GM19397 (cell line): ENCODE data around the gene MAP4K3.
"Not testable (repeated sequence)": the region's sequence is repeated elsewhere in the genome, so short reads cannot be mapped to it uniquely, and the experiment has no call there.

ENCODE experiments used
- ATAC-seq: cut with Tn5 transposase; IDR thresholded peaks from one replicate; pipeline ENCODE4 v1.9.1; 2021; ENCODE audit warnings: mild to moderate bottlenecking, moderate library complexity; ENCODE audit not compliant: unreplicated experiment

MAP4K3 gene

DNA sequence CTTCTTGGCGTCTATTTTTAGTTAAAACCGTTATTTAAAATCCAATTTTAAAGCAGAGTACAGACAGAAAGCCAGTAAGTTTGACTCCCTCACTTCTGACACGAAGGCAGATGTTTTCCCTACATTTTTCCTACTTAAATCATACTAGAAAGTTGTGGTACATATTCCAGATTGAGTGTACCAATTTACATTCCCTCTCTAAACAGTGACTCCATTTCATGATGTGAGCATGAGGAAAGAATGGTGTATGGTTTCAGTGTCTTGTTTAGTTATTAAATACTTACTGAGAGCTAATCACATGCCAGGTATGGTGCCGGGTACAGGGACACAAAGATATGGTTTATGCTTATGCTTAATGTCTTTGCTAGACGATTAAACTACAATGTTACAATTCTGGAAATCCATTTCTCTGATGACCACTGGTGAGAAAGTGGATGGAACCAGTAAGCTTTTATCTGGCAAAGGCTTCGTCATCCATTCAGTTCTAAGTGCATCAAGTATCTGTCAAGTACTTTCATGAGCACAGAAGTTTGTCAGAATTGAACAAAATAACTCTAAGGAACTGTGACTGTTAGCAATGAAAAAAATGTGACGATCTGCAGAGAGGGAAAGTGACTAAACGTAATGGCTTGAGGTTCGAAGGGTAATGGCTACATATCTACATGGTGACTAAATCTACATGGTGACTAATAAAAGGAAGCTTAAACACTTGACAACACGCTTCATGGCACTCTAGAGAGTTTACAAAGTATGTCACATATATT is 25.7 kb downstream of the MAP4K3 start:
- no peak for ATAC-seq

- ATAC-seq = no peak
These were observed 27.2 kb downstream of the MAP4K3 start for GRCh38 chr2:39409697-39410389.

DNA sequence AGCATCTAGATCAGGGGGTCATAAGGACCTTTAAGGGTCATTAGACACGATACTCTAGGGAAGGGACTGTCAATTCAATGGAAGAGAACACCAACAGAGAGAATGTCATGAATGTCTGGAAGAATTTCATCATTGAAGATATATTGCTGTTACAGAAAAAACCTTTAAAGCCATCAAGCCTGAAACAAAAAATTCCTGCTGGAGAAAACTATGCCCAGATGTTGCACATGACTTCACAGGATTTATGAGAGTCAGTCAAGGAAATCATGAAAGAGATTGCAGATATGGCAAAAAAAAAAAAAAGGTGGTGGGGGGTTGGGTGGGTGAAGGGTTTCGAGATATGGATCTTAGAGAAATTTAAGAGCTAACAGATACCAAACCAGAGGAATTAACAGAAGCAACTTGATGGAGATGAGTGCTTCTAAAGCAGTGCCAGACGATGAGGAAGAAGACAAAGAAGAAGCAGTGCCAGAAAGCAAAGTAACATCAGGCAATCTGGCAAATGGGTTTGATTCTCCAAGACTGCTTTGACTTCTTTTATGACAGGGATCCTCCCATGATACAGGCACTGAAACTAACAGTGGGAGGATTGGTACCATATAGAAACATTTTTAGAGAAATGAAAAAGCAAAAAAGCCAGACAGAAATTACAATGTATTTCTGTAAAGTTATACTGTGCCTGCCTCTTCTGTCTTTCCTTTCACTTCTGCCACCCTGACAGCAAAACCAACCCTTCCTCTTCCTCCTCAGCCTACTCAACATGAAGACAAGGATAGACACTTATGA is 28.5 kb downstream of the MAP4K3 start:
- no peak for ATAC-seq

- ATAC-seq = no peak
These were observed 29.4 kb downstream of the MAP4K3 start for GRCh38 chr2:39407516-39408296.

GRCh38 chr2:39405364-39405763 is 31.7 kb downstream of the MAP4K3 start:
- no peak for ATAC-seq

GRCh38 chr2:39403311-39403710 is 33.8 kb downstream of the MAP4K3 start:
- no peak for ATAC-seq

DNA sequence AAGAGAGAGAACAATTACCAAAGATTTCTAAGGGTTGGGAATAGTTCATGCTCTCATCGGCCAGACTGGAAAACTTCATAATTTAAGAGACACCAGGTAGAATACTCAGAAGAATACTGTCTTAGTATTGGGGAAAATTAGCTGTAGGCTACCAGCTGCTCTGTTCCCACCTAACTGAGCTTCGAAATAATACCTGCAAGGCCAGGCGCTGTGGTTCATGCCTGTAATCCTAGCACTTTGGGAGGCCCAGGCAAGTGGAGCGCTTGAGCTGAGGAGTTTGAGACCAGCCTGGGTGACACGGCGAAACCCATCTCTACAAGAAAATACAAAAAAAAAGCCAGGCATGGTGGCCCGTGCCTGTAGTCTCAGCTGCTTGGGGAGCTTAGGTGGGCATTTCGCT is 35.8 kb downstream of the MAP4K3 start:
- ATAC-seq = no peak

DNA sequence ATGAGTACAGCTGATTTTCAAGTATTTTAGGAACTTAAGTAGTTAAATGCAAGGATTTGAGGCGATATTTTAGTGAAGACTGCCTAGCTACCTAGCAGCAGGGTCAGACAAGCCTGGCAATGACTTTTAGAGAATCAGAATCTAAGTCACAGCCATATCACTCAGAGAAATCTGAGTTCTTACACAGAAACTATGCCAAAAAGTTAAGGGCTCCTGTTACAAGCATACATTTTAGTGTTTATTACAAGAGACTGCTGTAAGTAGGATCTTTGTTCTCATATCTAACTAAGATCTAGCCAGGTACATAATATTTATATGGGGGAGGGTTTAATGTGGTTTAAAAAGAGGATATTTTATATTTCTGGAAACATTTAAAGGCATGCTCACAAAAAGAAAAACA is 37.5 kb downstream of the MAP4K3 start:
- no peak for ATAC-seq

- no peak for ATAC-seq
These were observed 41.8 kb downstream of the MAP4K3 start for GRCh38 chr2:39395313-39395712.

- no peak for ATAC-seq
These were observed 42.5 kb downstream of the MAP4K3 start for GRCh38 chr2:39394516-39394961.

DNA sequence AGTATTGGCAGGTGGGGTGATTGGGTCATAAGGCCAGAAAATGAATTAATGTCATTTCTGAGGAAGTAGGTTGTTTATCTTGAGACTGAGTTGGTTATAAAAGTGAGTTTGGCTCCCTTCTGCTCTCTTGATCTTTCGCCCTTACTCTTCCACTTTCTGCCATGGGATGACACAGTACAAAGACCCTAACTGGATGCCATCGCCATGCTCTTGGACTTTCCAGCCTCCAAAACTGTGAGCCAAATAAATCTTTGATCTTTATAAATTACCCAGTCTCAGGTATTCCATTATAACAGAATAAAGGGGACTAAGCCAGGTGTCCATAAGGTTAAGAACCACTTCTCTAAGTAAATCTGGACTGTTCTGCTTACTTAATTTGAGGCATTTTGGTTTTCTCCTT is 44.4 kb downstream of the MAP4K3 start:
- no peak for ATAC-seq

DNA sequence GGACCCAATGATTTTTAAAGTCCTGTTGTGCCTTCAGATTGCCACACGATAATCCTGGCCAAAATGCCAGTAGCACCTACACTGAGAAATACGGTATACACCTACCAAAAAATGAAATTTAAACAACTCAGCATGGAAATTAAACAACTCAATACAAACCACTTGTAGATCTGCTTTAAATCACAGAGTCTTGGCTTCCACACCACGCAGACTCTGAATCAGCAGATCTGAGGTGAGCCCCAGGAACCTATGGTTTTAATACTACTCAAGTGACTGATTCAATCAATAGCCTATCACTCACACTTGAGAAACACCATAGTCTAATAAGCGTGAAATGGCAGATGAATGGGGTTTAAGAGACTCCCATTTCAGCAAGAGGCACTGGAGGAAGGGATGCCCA is 46.9 kb downstream of the MAP4K3 start:
- no peak for ATAC-seq

GRCh38 chr2:39386064-39386463 is 51.0 kb downstream of the MAP4K3 start:
- no peak for ATAC-seq

DNA sequence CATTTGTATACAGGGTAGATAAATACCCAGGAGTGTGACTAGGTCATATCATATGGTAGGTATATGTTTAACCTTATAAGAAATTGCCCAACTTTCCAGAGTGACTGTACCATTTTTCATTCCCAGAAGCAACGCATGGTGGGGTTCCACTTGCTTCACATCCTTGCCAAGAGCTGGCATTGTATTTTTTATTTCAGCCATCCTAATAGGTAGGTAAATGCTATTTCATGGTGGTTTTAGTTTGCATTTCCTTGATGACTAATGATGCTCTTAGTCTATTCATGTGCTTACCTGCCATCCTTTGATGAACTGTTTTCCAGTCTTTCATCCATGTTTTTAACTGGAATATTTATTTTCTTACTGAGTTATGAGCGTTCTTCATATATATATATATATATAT is 51.9 kb downstream of the MAP4K3 start:
- ATAC-seq = no peak

GRCh38 chr2:39384071-39384470 is 53.0 kb downstream of the MAP4K3 start:
- not testable (repeated sequence) for ATAC-seq

DNA sequence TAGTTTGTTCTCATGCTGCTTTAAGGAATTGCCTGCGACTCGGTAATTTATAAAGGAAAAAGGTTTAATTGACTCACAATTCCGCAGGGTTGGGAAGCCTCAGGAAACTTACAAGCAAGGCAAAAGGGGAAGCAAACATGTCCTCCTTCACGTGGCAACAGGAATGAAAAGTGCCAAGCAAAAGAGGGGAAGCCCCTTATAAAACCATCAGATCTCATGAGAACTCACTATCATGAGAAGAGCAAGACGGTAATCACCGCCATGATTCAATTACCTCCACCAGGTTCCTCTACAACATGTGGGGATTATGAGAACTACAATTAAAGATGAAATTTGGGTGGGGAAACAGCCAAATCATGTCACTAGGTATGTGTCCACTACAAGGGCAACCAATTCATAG is 53.9 kb downstream of the MAP4K3 start:
- ATAC-seq = no peak

GRCh38 chr2:39381653-39382052 is 55.4 kb downstream of the MAP4K3 start:
- ATAC-seq = no peak

DNA sequence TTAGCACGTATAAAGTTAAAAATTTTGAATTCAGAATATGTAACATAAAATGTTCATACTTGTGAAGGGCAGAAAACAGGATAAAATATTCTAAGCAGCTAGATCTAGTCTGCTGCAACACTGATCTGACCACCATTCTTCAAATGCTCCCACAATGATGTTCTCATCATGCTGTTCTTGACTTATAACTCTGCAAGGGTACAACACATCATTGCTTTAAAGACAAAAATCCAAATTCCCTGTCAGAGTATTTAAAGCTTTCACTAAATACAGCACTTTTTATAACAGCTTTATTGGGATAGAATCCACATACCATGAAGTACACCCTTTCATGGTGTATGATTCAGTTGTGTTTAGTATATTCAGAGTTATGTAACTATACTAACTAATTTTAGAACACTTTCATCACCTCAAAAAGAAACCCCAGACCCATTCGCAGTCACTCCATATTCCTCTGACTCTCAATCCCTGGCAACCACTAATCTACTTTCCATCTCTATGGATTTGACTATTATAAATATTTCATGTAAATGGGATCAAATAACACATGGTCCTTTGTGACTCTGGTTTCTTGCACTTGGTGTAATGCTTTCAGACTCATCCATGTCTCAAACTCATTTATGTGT is 56.4 kb downstream of the MAP4K3 start:
- no peak for ATAC-seq

- ATAC-seq = peak; percentile 59
These were observed 57.2 kb downstream of the MAP4K3 start for GRCh38 chr2:39379643-39380524.
